Right ventricle myocardium inferior (tissue), 1 donor: ENCODE data around the gene SSUH2. TPM values are rescaled to one million over a fixed set of nuclear protein-coding genes. Genes with fewer than 3 reads are reported as not detected.
"Not testable (repeated sequence)": the region's sequence is repeated elsewhere in the genome, so short reads cannot be mapped to it uniquely, and the experiment has no call there.

ENCODE experiments used
- ATAC-seq: fragments of 200-7000 bp; cut with Tn5 transposase; one replicate; pipeline ENCODE4 v1.9.1; 2020; ENCODE audit warnings: mild to moderate bottlenecking, moderate library complexity
- DNase-seq: peaks from one replicate; pipeline ENCODE4 v3.0.0; 2021; ENCODE audit errors: missing footprints
- intact Hi-C: fragments of 100-400 bp; cut with DNase I; formaldehyde crosslinking; loops from one replicate; pipeline ENCODE4 v1.11.0; 2022
- total RNA-seq: library from RNA; stranded (reverse); fragmentation: NEBNext Ultra II Directional; extraction: Animal tissue kit (Norgen Biotek cat#: 25700); gene quantifications from one replicate; pipeline ENCODE4 v1.2.1, GENCODE V29; 2021
- donor health status: DM: no; HTN: yes; CAD: no; lungs with severe emphysema.

SSUH2 gene
- total RNA-seq, 1 donor from 2014 or later: 1.0 TPM

GRCh38 chr3:8662594-8662993, 18.0 kb upstream of the SSUH2 start:
- DNase-seq: no peak
- no peak for ATAC-seq
- intact Hi-C loops: loop anchor here (2.0 to 5.0 kb wide), 2 partner anchors 70 to 106 kb away; partner anchors contain the start of genes CAV3 and OXTR

GRCh38 chr3:8660175-8661118, 15.8 kb upstream of the SSUH2 start:
- intact Hi-C loops: loop anchor here (5.0 kb wide), 1 partner anchor 72 kb away; the partner anchor contains the start of gene CAV3
- DNase-seq (no peak), ATAC-seq (peak; percentile 6)

- intact Hi-C loops: no loop called here
- ATAC-seq (no peak), DNase-seq (no peak)
Measured at GRCh38 chr3:8659242-8659641, 14.6 kb upstream of the SSUH2 start.

- intact Hi-C loops: no loop called here
- DNase-seq: peak; percentile 89
- ATAC-seq: peak; percentile 85
Measured at GRCh38 chr3:8658306-8659212, 14.0 kb upstream of the SSUH2 start.

- DNase-seq: no peak
- intact Hi-C loops: no loop called here
- peak; percentile 25 for ATAC-seq
Measured at GRCh38 chr3:8657804-8658305, 13.3 kb upstream of the SSUH2 start.

GRCh38 chr3:8656240-8656639, 11.6 kb upstream of the SSUH2 start:
- no peak for DNase-seq
- intact Hi-C loops: no loop called here
- no peak for ATAC-seq

- ATAC-seq (no peak), DNase-seq (no peak)
- intact Hi-C loops: no loop called here
Measured at GRCh38 chr3:8655387-8655835, 10.8 kb upstream of the SSUH2 start.

GRCh38 chr3:8654572-8655329, 10.2 kb upstream of the SSUH2 start:
- intact Hi-C loops, DNase-seq, ATAC-seq: not testable (repeated sequence)

- intact Hi-C loops: no loop called here
- DNase-seq (no peak), ATAC-seq (no peak)
Measured at GRCh38 chr3:8653800-8654408, 9.3 kb upstream of the SSUH2 start.

- ATAC-seq (no peak), DNase-seq (no peak)
- intact Hi-C loops: no loop called here
Measured at GRCh38 chr3:8652324-8652987, 7.9 kb upstream of the SSUH2 start.

- intact Hi-C loops: no loop called here
- no peak for DNase-seq
- ATAC-seq: no peak
Measured at GRCh38 chr3:8651418-8652323, 7.1 kb upstream of the SSUH2 start.

- DNase-seq (no peak), ATAC-seq (no peak)
- intact Hi-C loops: no loop called here
Measured at GRCh38 chr3:8650583-8651416, 6.2 kb upstream of the SSUH2 start.

- ATAC-seq: no peak
- no peak for DNase-seq
- intact Hi-C loops: no loop called here
Measured at GRCh38 chr3:8649757-8650156, 5.2 kb upstream of the SSUH2 start.

- intact Hi-C loops: no loop called here
- ATAC-seq: no peak
- DNase-seq: no peak
Measured at GRCh38 chr3:8648909-8649741, 4.5 kb upstream of the SSUH2 start.
